GM19328 (cell line): ENCODE measurements around the gene PTPRN2.

Source experiments
- ATAC-seq: cut with Tn5 transposase; IDR thresholded peaks from one replicate; pipeline ENCODE4 v1.9.1; 2021; ENCODE audit warnings: mild to moderate bottlenecking, moderate library complexity; ENCODE audit not compliant: unreplicated experiment

PTPRN2 gene

DNA sequence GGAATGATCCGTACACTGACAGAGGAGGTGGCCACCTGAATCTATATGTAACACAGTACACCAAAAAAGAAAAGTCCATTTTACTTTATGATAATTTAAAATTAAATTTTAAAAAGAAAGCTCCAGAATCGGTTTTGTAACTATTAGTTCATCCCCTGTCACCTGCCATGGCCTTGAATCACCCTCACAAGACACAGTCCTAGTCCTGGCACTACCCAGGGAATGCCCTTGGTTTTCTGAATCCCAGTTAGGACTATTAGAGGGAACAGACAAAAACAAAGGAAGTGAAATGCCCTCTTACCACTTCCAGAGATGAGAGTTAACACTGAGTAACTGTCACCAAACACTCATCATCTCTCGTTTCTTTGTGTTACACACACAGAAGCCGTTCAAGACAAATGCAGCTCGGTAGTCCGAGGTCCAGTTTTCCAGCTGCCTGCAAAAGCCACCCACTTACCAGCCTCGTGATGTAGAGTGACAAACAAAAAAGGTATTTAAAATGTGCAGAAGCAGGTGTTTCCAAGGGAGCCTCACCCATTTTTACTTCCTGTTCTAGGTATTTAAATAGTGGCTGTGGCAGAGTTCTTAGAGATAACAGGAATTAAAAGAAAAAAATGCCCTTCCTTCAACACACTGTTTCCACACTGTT, 6.1 kb downstream of the PTPRN2 start:
- no peak for ATAC-seq

GRCh38 chr7:158579662-158580646, 7.7 kb downstream of the PTPRN2 start:
- no peak for ATAC-seq

DNA sequence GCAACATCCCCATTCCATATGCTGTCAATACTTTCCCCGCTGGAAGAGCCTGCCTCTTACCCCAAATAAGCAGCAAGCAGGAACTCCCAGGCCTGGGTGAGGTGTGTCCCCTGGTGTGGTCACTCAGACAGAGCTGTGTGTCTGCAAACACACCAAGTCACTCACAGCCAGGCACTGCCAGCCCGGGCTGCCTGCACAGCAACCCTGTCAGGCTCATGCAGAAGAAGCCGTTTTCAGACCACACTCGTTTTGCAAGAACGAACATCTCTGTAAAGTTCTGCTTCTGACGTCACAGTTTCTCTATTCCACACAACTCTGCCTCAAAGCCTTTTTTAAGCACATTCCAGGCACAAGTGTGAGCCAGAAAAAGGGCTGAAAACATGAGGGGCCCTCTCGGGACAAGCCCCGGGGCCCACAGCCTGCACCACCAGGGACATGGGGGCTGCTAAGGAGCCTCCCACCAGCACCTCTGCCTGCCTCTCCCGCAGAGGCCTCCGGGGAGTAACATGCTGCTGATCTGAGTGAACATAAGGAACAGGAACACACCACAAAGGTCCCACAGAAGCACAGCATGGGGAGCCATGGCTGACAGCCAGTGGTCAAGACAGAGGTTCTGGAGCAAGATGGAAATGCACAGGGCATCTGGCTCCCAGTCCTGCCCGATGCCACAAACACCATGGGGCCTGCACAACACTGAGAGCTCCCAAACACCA, 11.4 kb downstream of the PTPRN2 start:
- no peak for ATAC-seq

GRCh38 chr7:158574308-158575036, 13.2 kb downstream of the PTPRN2 start:
- no peak for ATAC-seq

DNA sequence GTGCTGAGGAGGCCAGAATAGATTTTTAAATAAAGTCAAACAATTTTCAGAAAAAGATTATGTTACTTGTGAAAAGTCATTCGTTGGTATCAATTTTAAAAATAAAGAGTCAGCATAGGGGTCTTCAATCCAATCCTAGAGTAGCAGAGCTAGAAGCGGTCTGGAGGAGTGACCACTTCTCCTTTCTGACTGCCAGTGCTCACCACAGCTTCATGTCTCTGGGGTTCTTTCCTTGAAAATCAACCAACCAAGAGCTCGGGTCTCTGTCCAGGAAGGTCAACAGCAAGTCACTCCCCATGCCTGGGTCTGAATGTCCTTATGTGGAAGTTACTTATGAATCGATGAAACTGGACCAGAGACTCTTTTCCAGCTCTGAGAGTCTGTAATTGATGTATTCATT, 14.3 kb downstream of the PTPRN2 start:
- no peak for ATAC-seq

DNA sequence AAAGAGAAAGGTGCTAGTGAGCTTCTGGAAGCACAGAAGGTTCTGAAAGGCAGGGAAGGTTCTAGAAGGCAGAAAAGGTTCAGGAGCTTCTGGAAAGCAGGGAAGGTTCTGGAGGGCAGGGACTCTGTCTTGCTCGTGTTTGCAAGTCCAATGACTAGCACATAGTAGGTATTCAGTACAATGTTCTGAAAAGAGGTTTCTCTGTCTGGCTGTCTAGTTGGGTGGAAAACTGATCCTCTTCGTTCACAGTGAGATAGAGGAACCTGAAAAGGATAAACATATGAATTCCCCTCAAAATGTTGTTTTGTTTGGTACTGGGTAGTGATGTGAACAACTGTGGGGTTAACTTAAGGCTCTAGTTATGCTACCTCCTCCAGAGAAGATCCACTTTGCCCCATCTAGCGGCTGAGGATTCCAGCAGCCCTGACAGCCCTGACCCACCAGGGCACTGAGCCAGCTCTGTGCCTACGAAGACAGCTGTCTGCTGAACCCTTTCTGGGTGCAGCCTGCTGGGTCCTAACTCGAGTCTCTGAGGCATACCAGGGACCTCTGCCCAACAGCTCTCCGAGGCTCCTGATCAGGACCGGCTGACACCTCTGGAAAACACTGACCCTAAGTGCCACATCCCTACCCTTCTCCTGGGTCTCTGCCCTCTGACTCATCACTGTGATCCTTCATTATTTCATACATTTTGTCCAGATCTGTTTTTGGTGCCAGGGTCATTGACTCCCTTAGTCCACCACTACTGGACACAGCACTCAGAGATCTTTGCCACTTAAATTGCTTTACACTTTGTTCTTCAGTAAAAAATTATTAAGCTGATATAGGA, 15.4 kb downstream of the PTPRN2 start:
- no peak for ATAC-seq

- ATAC-seq: no peak
Measured at GRCh38 chr7:158570449-158571170, 17.0 kb downstream of the PTPRN2 start.

DNA sequence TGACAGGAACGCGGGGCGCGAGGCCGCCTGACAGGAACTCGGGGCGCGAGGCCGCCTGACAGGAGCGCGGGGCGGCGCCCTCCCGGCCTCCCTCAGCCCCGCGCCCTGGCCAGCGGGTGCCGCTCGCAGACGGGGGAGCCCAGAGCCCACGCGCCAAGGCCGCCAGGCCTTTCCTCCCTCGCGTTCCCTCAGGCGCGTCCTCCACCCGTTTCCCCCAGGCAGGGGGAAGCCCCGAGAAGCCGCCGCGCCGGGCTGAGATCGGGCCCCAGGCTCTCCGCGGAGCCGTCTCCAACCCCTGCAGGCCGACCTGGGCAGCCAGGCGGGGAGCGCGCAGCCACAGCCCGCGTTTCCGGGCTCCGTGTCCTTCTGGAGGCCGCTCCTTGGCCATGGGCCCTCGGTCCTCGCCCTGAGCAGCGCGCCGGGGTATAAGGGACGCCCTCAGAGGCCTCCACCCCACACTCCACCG, 17.7 kb downstream of the PTPRN2 start:
- ATAC-seq: no peak

- ATAC-seq: no peak
Measured at GRCh38 chr7:158568974-158569857, 18.4 kb downstream of the PTPRN2 start.

GRCh38 chr7:158567153-158567603, 20.4 kb downstream of the PTPRN2 start:
- ATAC-seq: no peak

- no peak for ATAC-seq
Measured at GRCh38 chr7:158564663-158565035, 23.0 kb downstream of the PTPRN2 start.

DNA sequence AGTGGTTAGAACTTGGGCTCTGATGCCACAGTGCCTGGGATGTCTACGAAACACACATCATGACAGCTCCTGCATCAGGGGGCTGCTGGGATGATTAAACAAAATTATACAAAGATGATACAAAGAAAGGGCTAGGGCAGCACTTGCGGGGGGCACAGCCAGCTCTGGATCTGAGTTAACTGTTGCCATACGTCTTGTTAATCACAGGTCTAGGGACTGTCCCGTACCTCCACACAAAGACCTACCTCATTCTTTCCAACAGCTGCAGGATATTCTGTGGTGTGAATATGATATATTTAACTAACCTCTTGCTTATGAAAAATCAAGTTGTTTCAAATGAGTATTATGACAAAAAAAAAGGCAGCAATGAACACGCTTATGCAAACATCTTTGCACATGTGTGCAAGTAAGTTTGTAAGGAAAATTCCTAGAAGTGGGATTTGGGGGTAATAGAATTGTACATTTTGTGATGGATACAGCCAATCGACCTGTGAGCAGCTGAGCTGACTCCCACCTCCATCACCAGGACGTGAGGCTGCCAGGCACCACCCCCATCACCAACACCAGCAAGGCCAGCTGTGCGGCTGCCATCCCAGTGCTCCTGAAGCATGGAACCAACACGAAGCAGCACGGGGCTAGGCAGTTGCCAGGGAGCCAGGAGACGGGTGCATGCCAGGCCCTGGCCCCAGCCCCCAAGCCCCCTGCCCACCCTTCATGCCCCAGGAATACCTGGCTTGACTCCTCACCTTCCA, 23.5 kb downstream of the PTPRN2 start:
- ATAC-seq: no peak

DNA sequence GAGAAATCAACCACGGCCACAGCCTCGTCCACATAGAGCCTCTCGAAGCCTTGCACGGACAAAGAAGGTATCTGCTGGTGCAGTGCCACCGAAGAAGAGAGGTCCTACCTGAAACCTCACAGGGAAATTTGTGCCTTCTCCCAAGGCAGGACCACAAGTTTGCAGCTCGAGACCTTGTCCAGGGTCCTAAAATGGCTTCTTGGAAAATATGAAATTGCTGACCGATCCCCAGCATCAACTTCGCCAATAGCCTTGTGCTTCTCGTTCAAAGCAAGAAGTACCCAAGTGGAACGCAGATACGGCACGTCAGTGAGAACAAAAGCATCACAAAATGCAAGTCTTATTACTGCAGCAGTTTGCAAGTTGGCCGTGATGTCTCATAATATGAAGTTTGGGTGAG, 24.6 kb downstream of the PTPRN2 start:
- no peak for ATAC-seq

GRCh38 chr7:158562517-158562916, 25.1 kb downstream of the PTPRN2 start:
- no peak for ATAC-seq

DNA sequence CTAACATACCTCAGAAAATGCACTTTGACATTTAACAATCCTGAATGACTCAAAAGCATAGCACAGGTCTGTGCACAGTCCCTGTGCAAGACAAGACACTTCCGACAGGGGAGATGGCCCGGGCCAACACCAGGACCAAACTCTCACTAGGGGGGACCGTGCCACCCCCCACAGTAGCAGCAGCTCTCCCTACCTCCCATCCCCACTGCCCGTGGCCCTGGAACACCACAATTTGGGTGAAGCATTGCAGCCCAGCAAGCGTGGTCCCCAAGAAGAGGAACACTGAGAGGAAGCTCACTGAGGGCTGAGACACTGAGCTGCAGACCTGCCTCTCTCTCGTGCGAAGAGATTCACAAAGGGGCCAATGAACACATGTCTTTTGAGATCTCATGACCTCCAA, 26.0 kb downstream of the PTPRN2 start:
- no peak for ATAC-seq

GRCh38 chr7:158560386-158560785, 27.2 kb downstream of the PTPRN2 start:
- ATAC-seq: no peak

- ATAC-seq: no peak
Measured at GRCh38 chr7:158559356-158559755, 28.3 kb downstream of the PTPRN2 start.
